B cell (primary cell): ENCODE results near the gene LIMCH1. TPM values are rescaled to one million over a fixed set of nuclear protein-coding genes. Genes with fewer than 3 reads are reported as not detected.

Experiments used
- ATAC-seq: fragments of 200-7000 bp; cut with Tn5 transposase; one replicate; pipeline ENCODE4 v1.10.0; 2021; ENCODE audit warnings: low read depth, mild to moderate bottlenecking, moderate number of reproducible peaks, moderate library complexity
- CTCF ChIA-PET: fragments of 350-600 bp; sonication (Branson Sonifier 250); formaldehyde crosslinking; loops from one replicate; lab custom pipeline; 2021; ENCODE audit warnings: antibody characterized with exemption, inconsistent platforms; lab: Charles Lee
- POLR2A ChIA-PET: fragments of 350-600 bp; sonication (Branson Sonifier 250); formaldehyde crosslinking; loops from one replicate; lab custom pipeline; 2021; ENCODE audit warnings: antibody characterized with exemption; lab: Charles Lee
- DNase-seq: peaks from one replicate; pipeline ENCODE4 v3.0.0; 2013
- H2AFZ ChIP-seq: 2 replicates; pipeline ENCODE4 v1.6.1; 2012; ENCODE audit warnings: mild to moderate bottlenecking, low read depth, low read length; ENCODE audit not compliant: insufficient read depth, poor library complexity, severe bottlenecking
- H3K27ac ChIP-seq, 2 donors: 1 replicate in 1 of 2; 2 replicates in 1 of 2; pipeline ENCODE4 v1.5.1; 2012 to 2013; ENCODE audit warnings: low read length in 2 of 2, mild to moderate bottlenecking in 2 of 2, moderate library complexity in 1 of 2
- H3K27me3 ChIP-seq, 4 experiments: fragments of 200-600 bp in 1 of 4; sonication (generic) in 1 of 4; replicated peaks in 1 of 4; 1 replicate in 2 of 4; 2 replicates in 2 of 4; pipeline versions ENCODE4 v1.6.1 to v1.7.0; 2013 to 2016; ENCODE audit warnings: low read length in 3 of 4, mild to moderate bottlenecking in 2 of 4, mixed read lengths in 1 of 4, moderate library complexity in 1 of 4; ENCODE audit not compliant: insufficient read depth in 4 of 4, control insufficient read depth in 3 of 4; ENCODE audit errors: control extremely low read depth in 1 of 4
- H3K36me3 ChIP-seq, 2 experiments: replicated peaks in 1 of 2; 1 replicate in 1 of 2; 2 replicates in 1 of 2; pipeline versions ENCODE4 v1.6.1 to v1.7.1; 2013; ENCODE audit warnings: low read length in 1 of 2; ENCODE audit not compliant: insufficient read depth in 2 of 2, control insufficient read depth in 1 of 2; ENCODE audit errors: control extremely low read depth in 1 of 2, extremely low read depth in 1 of 2
- H3K4me1 ChIP-seq, 2 donors: fragments of 200-600 bp in 1 of 2; sonication (generic) in 1 of 2; 1 replicate in 1 of 2; 2 replicates in 1 of 2; pipeline versions ENCODE4 v1.5.1 to v1.6.1; 2013 to 2017; ENCODE audit warnings: low read length in 2 of 2; ENCODE audit not compliant: control insufficient read depth in 2 of 2, insufficient read depth in 2 of 2
- H3K4me2 ChIP-seq: replicated peaks from 2 replicates; pipeline ENCODE3; 2012; ENCODE audit warnings: mild to moderate bottlenecking, low read depth, low read length; ENCODE audit not compliant: poor library complexity, severe bottlenecking
- H3K4me3 ChIP-seq, 5 experiments: fragments of 200-600 bp in 1 of 5; sonication (generic) in 1 of 5; 1 replicate in 3 of 5; 2 replicates in 2 of 5; pipeline versions ENCODE4 v1.5.1 to v1.7.0; 2011 to 2016; ENCODE audit warnings: low read length in 4 of 5, mild to moderate bottlenecking in 4 of 5, low read depth in 2 of 5, control low read depth in 1 of 5, moderate library complexity in 1 of 5; ENCODE audit not compliant: insufficient read depth in 1 of 5; ENCODE audit errors: control extremely low read depth in 1 of 5, extremely low read depth in 1 of 5
- H3K79me2 ChIP-seq: fragments of 200-600 bp; sonication (generic); one replicate; pipeline ENCODE4 v1.6.0; 2016; ENCODE audit warnings: low read length; ENCODE audit not compliant: control insufficient read depth, insufficient read depth
- H3K9ac ChIP-seq: fragments of 200-600 bp; sonication (generic); 2 replicates; pipeline ENCODE4 v1.6.1; 2017; ENCODE audit warnings: mild to moderate bottlenecking, low read length, moderate library complexity
- H3K9me3 ChIP-seq, 3 donors: one replicate each; pipeline versions ENCODE4 v1.6.1 to v1.7.1; 2013; ENCODE audit warnings: low read length in 2 of 3; ENCODE audit not compliant: control insufficient read depth in 2 of 3, insufficient read depth in 1 of 3; ENCODE audit errors: control extremely low read depth in 1 of 3
- H4K20me1 ChIP-seq: 2 replicates; pipeline ENCODE4 v1.6.0; 2012; ENCODE audit warnings: mild to moderate bottlenecking, low read length; ENCODE audit not compliant: insufficient read depth, control insufficient read depth, poor library complexity, severe bottlenecking
- H3K27ac Mint-ChIP-seq: one replicate; pipeline ENCODE4 v1.8.0; 2021; ENCODE audit warnings: mixed read lengths
- H3K27me3 Mint-ChIP-seq: one replicate; pipeline ENCODE4 v1.8.0; 2021; ENCODE audit warnings: mixed read lengths
- H3K4me1 Mint-ChIP-seq: one replicate; pipeline ENCODE4 v1.8.0; 2021; ENCODE audit warnings: mixed read lengths
- H3K4me3 Mint-ChIP-seq: one replicate; pipeline ENCODE4 v1.8.0; 2021; ENCODE audit warnings: mixed read lengths
- H3K9me3 Mint-ChIP-seq: one replicate; pipeline ENCODE4 v1.8.0; 2022; ENCODE audit warnings: mixed read lengths; ENCODE audit not compliant: insufficient read depth
- CTCF ChIP-seq: fragments of 200-600 bp; IDR thresholded peaks from one replicate; pipeline ENCODE4 v1.8.0; 2022; ENCODE audit warnings: antibody characterized with exemption, mild to moderate bottlenecking
- EZH2 ChIP-seq: IDR thresholded peaks from 2 replicates; pipeline ENCODE4 v1.6.1; 2012; ENCODE audit warnings: borderline replicate concordance, low read depth, mild to moderate bottlenecking, moderate library complexity, low read length; ENCODE audit not compliant: insufficient read depth, poor library complexity, severe bottlenecking
- WGBS: methylation state at CpG from one replicate; pipeline ENCODE4 v1.1.5; 2013; ENCODE audit warnings: missing lambda C conversion rate; ENCODE audit not compliant: insufficient coverage; 5-methylcytosine and 5-hydroxymethylcytosine counted together
- intact Hi-C: fragments of 100-400 bp; cut with micrococcal nuclease; formaldehyde crosslinking; loops from one replicate; pipeline ENCODE4 v1.10.0; 2022
- polyA plus RNA-seq: library from polyadenylated mRNA; depleted of rRNA; stranded (reverse); fragments of >200 nt; gene quantifications from 2 replicates; pipeline ENCODE4 v1.2.3, GENCODE V29; 2012
- total RNA-seq, 2 donors: library from RNA; stranded (reverse); fragments of 120-200 nt in 1 of 2; gene quantifications; 1 replicate in 1 of 2; 2 replicates in 1 of 2; pipeline versions ENCODE4 v1.2.3 to v1.2.4, GENCODE V29; 2013 to 2022

Gene LIMCH1
- total and polyA plus RNA-seq, 2 donors (not counting 1 experiment from before 2014, with no cell fraction given), result not detected

GRCh38 chr4:41539711-41540110 is 1.8 kb downstream of the LIMCH1 start:
- ATAC-seq, result no peak
- H3K9me3 Mint-ChIP-seq, result no peaks in the 10 kb centered on the region
- Histone ChIP-seq H3K9ac (no peak overlapping the region), H4K20me1 (no peaks in the 10 kb centered on the region), H3K79me2 (no peaks in the 10 kb centered on the region), H3K36me3 (no peaks in the 10 kb centered on the region), H3K4me3 (no peak overlapping the region), H3K27me3 (peaks cover 0 to 8% (median 0%) of the 10 kb centered on the region in 4 experiments), H2AFZ (no peak overlapping the region), H3K27ac (no peak overlapping the region), H3K9me3 (no peaks in the 10 kb centered on the region), H3K4me1 (no peaks in the 10 kb centered on the region), H3K4me2 (no peak overlapping the region)
- intact Hi-C loops, result no loop called here
- CTCF ChIA-PET, result no interaction called here
- H3K27me3 Mint-ChIP-seq, result peaks cover 8% of the 10 kb centered on the region
- no peak overlapping the region for H3K4me3 Mint-ChIP-seq
- no peak for DNase-seq
- H3K4me1 Mint-ChIP-seq, result no peaks in the 10 kb centered on the region
- TF ChIP-seq EZH2 (no peak), CTCF (no peak)
- POLR2A ChIA-PET, result no interaction called here
- H3K27ac Mint-ChIP-seq, result no peak overlapping the region

DNA sequence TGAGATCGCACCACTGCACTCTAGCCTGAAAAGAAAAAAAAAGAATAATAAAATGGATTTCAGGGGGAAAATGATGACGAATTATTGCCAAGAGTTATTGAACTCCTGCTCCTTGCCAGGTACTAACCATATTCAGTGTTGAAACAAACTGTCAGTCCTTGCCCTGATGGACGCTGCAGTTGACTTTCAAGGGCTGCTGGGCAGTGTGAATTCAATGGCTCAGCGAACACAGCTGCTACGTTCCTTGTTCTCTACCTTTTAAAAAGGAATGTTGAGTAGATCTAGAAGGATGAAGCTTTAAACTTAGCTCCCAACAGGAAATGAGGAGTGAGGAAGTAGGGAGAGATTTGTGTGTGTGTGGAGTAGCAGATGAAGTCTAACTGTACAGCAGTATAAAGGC is 2.7 kb downstream of the LIMCH1 start:
- no peaks in the 10 kb centered on the region for H3K36me3 ChIP-seq
- H3K27ac Mint-ChIP-seq, result no peak overlapping the region
- ChIA-PET POLR2A (no interaction called here), CTCF (interaction anchor here (1.6 kb wide), 1 partner anchor 124 kb away, joined by 4 read pairs; no protein-coding TSS in a partner anchor)
- H3K4me2 ChIP-seq, result no peak overlapping the region
- ATAC-seq (no peak), DNase-seq (no peak)
- no peak overlapping the region for H3K4me3 Mint-ChIP-seq
- WGBS, result 68% methylated on average over 5 of the region's 5 CpGs
- H3K9me3 ChIP-seq, result no peaks in the 10 kb centered on the region
- H3K79me2 ChIP-seq, result no peaks in the 10 kb centered on the region
- H3K4me3 ChIP-seq, result no peak overlapping the region
- no peaks in the 10 kb centered on the region for H3K4me1 ChIP-seq
- peaks cover 0 to 8% (median 0%) of the 10 kb centered on the region in 4 experiments for H3K27me3 ChIP-seq
- intact Hi-C loops, result no loop called here
- H3K27ac ChIP-seq, result no peak overlapping the region
- no peaks in the 10 kb centered on the region for H3K9me3 Mint-ChIP-seq
- peaks cover 8% of the 10 kb centered on the region for H3K27me3 Mint-ChIP-seq
- no peak overlapping the region for H2AFZ ChIP-seq
- H4K20me1 ChIP-seq, result no peaks in the 10 kb centered on the region
- H3K4me1 Mint-ChIP-seq, result no peaks in the 10 kb centered on the region
- TF ChIP-seq CTCF, result no peak
- no peak for TF ChIP-seq EZH2
- no peak overlapping the region for H3K9ac ChIP-seq
